IPS-18c (cell line): ENCODE measurements around the gene NECAB2.
A peak's percentile ranks its signal among the peaks of the same experiment; 100 is the strongest.

Experiments used
- H3K4me3 ChIP-seq: 2 replicates; pipeline ENCODE4 v1.7.0; 2013; ENCODE audit warnings: low read depth, mild to moderate bottlenecking, low read length, moderate library complexity; ENCODE audit not compliant: insufficient read depth
- H3K9me3 ChIP-seq: one replicate; pipeline ENCODE4 v1.6.1; 2013; ENCODE audit warnings: mild to moderate bottlenecking, low read length, moderate library complexity; ENCODE audit not compliant: control insufficient read depth, insufficient read depth

Gene NECAB2

DNA sequence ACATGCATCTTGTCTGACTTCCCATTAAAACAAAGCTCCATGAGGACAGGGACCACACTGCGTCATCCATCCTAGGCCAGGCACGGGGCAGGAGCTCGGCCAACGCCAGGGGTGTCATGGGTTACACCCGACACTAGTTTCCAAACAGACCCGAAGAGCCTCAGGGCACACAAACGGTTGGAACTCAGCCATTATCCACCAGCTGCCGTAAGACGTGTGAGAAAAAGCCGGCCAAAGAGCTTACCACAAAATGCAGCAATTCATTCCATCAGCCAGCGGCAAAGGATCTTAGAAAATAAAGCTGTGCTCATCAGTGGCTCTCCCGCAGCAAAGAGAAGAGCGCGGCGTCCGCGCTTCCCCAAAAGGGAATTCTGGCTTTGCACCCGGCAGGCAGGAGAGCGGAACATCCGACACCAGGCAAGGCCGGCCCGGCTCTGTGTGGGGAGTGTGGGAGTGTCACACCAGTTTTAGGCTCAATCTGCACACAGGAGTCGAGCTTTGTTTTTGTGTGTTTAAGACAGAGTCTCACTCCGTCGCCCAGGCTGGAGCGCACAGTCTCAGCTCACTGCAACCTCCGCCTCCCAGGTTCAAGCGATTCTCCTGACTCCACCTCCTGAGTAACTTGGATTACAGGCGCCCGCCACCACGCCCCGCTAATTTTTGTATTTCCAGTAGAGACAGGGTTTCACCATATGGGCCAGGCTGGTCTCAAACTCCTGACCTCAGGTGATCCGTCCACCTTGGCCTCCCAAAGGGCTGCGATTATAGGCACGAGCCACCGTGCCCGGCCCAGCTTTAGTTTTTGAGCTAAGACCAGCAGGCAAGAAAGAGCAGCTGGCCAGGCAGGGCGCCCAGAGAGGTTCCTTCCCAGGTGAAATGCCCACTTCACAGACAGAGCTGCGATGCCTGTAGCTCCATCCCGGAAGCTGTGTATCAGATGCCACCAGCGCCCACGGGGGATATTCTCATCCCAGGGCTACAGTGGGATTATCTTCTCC, 73.1 kb downstream of the NECAB2 start:
- Histone ChIP-seq H3K9me3 (peaks cover 4% of the 10 kb centered on the region), H3K4me3 (no peak overlapping the region)

DNA sequence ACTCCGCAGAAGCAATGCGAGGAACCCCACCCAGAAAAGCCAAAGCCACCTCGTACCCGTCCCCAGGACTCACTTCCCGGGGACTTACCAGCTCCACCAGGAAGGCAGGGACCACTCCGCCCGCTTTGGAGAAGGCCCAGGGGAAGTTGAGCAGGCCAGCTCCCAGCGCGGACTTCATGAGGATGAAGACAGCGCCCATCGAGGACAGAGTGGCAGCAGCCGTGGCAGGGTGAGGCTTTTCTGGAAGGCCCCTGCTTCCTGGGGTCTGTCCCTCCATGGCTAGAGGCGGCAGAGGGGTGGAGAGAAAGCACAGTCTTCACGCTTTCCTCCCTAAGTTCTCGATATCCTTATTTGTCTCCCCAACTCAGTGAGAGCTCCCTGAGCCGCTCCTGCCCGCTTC, 73.8 kb downstream of the NECAB2 start:
- no peak overlapping the region for H3K4me3 ChIP-seq

DNA sequence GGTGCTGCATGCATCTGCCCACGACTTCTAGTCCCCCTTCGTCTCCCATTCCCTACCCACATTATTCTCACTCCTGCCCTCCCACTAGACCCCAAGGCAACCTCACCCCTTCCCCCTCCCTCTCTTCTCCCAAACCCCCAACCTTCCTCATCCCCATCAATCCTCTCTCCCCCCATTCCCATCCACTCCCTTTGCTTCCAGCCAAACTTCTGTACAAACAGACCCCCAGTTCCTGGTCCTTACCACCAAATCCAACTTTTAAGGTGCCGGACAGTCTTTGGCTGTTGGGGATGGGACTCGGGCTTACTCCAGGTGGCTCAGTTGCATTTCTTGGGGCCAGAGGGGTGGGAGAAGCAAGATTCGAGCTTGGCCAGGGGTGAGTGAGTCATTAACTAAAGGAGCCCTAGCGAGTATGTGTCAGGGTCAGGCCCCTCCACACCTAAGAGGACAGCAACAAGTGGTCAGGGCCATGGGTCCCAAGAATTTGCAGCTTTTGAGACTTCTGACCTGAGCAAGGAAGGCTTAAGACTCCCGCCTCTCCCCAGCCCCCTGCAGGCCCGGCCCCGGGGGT, 74.3 kb downstream of the NECAB2 start, which contains the start of gene SLC38A8:
Gene SLC38A8 (minus strand): TSS at position 488 of the 571 bp plus-strand sequence. CDS start 638 bp downstream, outside the sequence.
- no peaks in the 10 kb centered on the region for H3K9me3 ChIP-seq
- peak within 1 kb of the TSS; percentile 11; the same call in 1 of the 2 replicates for H3K4me3 ChIP-seq

More for the DNA sequence above, 73.8 kb downstream of the NECAB2 start:
- peaks cover 2% of the 10 kb centered on the region for H3K9me3 ChIP-seq

DNA sequence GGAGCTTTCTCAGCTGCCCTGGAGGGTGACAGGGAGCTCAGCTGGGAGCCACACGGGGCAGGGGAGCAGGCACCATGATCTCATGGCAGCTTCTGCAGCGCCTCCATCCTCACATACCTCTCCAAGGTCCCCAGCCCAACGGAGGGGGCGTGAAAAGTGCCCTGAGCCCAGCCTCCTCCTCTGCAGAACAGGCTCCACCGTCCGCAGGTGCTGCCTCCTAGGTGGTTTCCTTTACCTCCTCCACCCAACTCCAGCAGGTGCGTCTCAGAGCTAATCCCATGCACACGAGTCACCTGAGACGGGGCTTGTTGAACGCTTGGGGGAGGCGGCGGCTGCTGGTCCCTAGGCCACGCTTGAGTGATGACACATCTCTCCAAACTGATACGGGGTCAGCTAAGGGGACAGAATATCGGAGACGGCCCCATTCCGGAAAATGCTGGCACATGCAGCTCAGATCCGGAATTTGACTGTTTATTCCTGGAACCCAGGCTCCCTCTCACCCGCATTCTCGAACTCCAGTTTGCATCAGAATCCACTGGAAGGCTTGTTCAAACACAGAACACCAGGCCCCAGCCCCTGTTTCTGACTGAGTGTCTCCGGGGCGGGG, 74.9 kb downstream of the NECAB2 start:
- Histone ChIP-seq H3K9me3 (no peaks in the 10 kb centered on the region), H3K4me3 (no peak overlapping the region)

DNA sequence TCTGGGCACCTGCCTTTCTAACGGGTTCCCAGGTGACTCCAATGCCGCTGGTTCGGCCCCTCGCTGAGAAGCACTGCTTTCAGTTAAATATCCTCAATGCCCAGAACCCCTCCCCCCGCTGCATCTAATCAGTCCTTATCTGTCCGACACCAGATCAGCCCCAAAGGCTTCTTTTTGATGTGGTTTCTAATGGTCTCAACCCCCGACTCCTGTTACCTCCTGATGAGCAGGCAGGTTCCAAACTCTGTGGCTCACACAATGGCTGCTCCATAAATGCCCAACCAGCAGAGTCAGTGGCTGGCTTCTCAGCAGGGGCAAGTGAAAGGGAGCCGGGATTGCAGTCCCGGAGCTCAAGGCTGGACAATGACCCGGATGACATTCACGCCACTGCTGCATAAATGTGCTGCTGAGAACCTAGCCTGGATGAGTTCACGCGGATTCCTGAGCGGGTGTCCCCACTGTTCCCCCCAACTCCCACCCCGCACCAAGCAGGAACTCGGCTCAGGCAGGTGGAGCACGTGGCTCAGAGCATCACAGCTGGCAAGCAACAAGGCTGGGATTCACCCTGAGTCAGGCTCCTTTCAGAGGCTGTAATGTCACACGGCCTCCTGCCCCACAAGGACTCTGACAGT, 75.6 kb downstream of the NECAB2 start:
- no peaks in the 10 kb centered on the region for H3K9me3 ChIP-seq
- peak overlapping the region; percentile 11; the same call in 1 of the 2 replicates for H3K4me3 ChIP-seq

DNA sequence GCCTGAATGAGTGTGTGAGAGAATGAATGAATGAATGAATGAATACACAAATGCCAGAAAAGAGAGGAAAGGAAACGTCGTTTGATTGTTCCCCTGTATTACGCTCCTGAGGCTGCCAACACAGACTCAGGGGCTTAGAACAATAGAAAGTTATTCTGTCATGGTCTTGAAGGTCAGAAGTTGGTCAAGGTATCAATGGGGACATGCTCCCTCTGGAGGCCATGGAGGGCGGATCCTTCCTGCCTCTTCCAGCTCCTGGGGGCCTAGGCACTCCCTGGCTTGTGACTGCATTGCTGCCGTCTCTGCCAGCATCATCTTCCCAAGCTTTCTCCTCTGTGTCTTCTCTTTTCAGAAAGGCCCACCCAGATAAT, 76.1 kb downstream of the NECAB2 start:
- Histone ChIP-seq H3K4me3 (no peak overlapping the region), H3K9me3 (no peaks in the 10 kb centered on the region)

DNA sequence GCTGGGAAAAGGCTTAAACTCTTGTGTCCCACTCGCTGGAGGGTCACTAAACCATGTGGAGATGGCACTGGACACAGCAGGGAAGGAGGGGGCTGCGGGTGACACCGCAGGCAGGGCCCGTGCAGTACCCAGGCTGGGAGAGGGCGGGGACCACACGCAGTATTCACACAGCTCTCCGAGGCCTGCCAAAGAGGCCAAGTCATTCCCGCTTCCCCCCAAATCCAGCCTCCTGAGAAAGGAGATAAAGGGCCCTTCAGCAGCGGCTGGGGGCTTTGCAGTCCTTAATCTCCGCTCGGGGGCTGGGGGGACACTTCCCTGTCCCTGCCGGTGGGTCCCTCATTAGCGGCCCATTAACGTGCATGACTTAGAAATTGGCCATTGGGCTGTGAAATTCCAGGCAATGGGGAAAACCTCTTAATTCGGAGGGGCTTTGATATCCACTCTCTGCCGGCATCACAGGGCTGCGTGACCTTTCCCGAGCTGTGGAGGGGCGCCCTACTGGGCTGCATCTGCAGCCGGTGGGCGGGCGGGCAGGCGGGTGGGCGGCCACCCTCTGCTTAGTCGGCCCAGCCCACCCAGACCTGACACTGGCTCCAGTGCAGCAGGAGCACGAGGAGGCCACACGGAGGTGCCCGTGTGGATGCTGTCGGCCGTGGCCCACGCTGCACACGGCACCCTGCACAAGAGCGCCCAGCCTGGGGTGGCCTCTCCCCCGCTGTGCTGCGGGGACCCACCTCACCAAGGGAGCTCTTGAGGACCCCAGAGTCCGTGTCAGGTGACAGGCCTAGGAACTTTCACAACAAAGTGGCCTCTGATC, 77.2 kb downstream of the NECAB2 start:
- Histone ChIP-seq H3K9me3 (no peaks in the 10 kb centered on the region), H3K4me3 (no peak overlapping the region)

DNA sequence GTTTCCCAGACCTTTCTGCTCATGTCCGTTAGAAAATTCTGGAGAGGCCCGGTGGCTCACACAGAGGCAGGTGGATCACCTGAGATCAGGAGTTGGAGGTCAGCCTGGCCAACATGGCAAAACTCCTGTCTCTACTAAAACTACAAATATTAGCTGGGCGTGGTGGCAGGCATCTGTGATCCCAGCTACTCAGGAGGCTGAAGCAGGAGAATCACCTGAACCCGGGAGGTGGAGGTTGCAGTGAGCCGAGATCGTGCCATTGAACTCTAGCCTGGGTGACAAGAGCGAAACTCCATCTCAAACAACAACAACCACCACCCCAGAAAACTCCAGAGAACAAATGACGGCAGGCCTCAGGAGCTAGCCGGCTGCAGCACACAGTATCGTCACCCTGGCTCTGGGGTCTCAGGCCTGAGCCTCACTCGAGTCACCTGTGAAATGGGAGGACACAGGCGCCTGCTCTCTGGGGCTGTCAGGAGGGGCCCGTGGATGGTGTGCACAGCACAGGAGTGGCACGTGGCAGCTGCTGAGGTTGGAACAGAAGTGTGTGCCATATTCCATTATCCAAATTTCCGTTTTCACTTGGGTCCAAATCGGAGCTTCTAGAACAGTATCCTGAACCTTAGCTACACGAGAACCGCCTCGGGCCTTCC, 77.9 kb downstream of the NECAB2 start:
- no peak overlapping the region for H3K4me3 ChIP-seq
- no peaks in the 10 kb centered on the region for H3K9me3 ChIP-seq

DNA sequence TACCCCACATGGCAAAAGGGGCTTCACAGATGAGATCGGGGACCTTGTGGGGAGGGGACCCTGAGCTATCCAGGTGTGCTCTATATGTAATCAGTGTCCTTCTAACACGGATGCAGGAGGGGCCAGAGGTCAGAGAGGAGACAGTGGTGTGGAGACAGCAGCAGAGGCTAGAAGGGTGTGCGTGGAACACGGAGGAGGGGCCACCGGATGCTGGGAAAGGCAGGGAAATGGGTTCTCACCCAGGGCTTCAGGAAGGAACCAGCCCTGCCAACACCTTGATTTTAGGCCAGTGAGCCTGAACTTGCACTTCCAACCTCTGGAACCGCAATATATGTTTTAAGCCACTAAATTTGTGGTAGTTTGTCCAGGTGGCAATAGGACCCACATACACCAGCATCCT, 79.2 kb downstream of the NECAB2 start:
- Histone ChIP-seq H3K9me3 (no peaks in the 10 kb centered on the region), H3K4me3 (no peak overlapping the region)

DNA sequence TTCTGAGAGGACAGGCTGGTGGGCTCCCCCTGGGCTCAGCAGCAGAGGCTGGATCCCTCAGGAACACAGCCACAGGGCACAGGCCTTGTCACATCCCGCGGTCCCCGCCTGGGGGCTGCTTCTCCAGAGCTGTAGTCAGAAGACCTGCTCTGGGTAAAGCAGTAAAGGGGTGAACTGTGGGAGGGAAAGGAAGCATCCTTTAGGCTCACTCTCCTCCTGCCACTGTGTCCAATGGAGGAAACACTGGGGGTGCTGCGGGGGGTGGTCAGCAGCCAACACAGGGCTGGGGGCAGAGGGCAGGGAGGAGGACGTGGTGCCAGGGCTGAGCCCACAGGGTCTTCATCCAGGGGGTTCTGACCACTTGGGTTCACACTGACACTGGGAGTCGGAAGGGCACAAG, 79.6 kb downstream of the NECAB2 start:
- no peaks in the 10 kb centered on the region for H3K9me3 ChIP-seq
- H3K4me3 ChIP-seq: no peak overlapping the region

DNA sequence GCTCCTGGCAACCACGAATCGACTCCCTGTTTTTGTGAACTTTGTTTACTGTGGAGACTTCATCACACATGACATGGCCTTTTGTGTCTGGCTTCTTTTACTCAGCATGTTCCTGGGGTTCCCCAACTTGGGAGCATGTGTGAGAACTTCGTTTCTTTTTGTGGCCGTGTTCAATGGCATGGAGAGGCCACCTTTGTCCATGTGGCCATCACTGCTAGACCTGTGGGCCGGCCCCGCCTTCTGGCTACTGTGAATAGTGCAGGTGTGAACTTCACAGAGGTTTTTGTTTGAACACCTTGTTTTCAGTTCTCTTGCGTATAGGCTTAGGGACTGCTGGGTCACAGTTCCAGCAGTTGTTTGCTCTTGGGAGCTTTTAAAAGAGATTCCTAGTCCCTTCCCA, 80.2 kb downstream of the NECAB2 start:
- H3K4me3 ChIP-seq: no peak overlapping the region
- H3K9me3 ChIP-seq: no peaks in the 10 kb centered on the region

DNA sequence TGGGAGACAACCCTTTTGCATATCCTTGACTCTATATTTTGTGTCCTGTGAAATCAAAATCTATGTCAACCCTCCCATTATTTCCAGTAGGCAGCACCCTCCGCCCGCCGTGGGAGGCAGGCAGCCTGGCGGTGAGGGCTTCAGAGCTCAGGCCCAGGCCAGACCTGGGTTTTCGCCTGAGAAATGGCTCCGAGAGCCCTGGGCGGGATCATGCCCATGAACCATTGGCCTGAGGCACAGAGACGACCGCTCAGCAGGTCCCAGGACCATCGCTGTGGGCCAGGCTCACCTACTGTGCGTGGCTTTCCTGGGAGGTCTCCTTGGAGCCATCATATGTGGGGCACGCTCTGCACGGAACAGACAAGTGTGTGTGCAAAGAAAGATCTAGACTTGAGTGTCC, 80.8 kb downstream of the NECAB2 start:
- no peaks in the 10 kb centered on the region for H3K9me3 ChIP-seq
- no peak overlapping the region for H3K4me3 ChIP-seq

DNA sequence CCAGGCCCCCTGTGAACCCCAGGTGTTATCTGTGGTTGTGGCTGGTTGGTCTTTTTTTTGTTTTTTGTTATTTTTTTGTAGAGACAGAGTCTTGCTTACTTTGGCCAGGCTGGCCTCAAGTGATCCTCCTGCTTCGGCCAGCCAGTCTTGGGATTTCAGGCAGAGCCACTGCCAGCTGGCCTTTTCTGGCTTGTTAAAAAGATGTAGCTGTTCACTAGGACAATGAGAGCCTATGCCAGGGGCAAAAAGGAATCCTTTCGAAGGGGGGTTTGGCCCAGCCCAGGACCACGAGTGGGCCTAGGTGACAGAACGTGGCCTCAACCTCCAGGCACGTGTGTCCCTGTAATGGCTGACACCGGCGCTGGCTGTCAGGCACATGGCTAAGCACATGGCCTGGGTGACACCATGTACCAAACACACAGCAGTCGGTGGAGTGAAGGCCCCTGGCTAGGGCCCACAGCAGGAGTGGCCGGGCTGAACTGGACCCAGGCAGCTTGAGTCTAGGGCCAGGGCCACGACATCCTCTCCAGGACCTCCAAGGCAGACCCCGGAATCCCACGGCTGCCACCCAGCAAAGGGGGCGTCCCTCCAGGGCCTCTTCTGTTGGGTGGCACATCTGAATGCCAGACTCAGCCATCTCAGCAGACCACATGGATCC, 81.5 kb downstream of the NECAB2 start:
- Histone ChIP-seq H3K9me3 (no peaks in the 10 kb centered on the region), H3K4me3 (no peak overlapping the region)

DNA sequence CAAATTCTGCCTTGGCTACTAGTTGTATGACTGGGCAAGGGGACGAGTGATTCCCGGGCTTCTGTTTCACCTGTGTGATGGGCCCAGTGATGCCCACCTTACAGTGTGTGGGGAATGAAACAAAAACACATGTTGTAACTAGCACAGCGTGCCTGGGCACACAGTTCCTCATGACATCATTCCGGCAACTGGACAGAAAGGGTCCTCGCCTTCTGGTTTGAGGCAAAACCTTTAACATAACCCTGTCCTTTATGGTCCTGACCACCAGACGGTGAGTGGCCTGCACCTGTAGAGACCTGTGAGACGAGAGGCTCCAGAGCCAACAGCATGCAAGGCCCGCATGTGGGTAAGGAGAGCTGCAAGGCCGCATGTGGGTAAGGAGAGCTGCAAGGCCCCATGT, 82.3 kb downstream of the NECAB2 start:
- no peak overlapping the region for H3K4me3 ChIP-seq
- H3K9me3 ChIP-seq: no peaks in the 10 kb centered on the region

DNA sequence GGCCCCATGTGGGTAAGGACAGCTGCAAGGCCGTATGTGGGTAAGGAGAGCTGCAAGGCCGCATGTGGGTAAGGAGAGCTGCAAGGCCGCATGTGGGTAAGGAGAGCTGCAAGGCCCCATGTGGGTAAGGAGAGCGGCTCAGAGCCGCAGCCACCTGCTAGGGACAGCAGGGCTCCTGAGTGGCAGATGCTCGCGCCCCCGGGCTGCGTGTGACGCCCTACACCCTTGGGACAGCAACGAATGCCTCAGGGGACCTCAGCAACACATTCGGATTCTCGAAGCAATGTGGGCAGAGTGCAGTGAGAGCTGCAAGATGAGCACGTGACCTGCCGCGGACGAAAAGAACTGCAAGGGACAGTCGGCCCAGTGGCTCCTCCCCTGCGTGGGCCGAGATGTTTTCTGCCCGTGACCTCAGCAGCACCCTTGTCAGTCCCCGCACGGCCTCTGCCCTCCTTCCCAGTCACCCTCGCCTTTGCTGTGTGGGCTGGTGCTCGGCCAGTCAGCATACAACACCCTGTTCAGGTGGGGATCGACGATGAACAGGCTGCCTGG, 84.1 kb downstream of the NECAB2 start:
- no peak overlapping the region for H3K4me3 ChIP-seq
- H3K9me3 ChIP-seq: no peaks in the 10 kb centered on the region
